ENCODE results near the gene CBX1.

The CBX1 gene

GRCh38 chr17:48101012-48101720 lies at the start of gene CBX1:
CBX1 (minus strand) TSS chr17:48101478; CDS start chr17:48077004, 24,474 bp downstream.
- no peaks in the 10 kb centered on the region for H3K27me3 ChIP-seq (ENCODE audit: insufficient read depth, low read length, poor library complexity, severe bottlenecking)
- H3K4me2 ChIP-seq (ENCODE audit: low read depth, low read length, poor library complexity, severe bottlenecking): peak within 1 kb of the TSS; percentile 100
- no peaks in the 10 kb centered on the region for H3K9me2 ChIP-seq (replicated peaks; ENCODE audit: low read depth, low read length)
- peaks cover 42% of the 10 kb centered on the region for H4K20me1 ChIP-seq (ENCODE audit: insufficient read depth, low read length, poor library complexity, severe bottlenecking)
- peak within 1 kb of the TSS; percentile 83 for H3K4me3 ChIP-seq (ENCODE audit: low read length, poor library complexity, severe bottlenecking)
- H3K9me3 ChIP-seq (ENCODE audit: insufficient read depth, low read depth, low read length): no peaks in the 10 kb centered on the region
- peak within 1 kb of the TSS; percentile 88 for H2AFZ ChIP-seq (ENCODE audit: low read length)
- peaks cover 50% of the 10 kb centered on the region for H3K79me2 ChIP-seq (ENCODE audit: insufficient read depth, low read length)
- H3K4me1 ChIP-seq (ENCODE audit: insufficient read depth, low read length, poor library complexity, severe bottlenecking): peaks cover 32% of the 10 kb centered on the region
- peak within 1 kb of the TSS; percentile 78 for H3K9ac ChIP-seq (ENCODE audit: low read depth, low read length, poor library complexity, severe bottlenecking)
- TF ChIP-seq EZH2phosphoT487 (IDR thresholded peaks at IDR 0.05; ENCODE audit: borderline replicate concordance): no peak
- TF ChIP-seq, protein P1, sequence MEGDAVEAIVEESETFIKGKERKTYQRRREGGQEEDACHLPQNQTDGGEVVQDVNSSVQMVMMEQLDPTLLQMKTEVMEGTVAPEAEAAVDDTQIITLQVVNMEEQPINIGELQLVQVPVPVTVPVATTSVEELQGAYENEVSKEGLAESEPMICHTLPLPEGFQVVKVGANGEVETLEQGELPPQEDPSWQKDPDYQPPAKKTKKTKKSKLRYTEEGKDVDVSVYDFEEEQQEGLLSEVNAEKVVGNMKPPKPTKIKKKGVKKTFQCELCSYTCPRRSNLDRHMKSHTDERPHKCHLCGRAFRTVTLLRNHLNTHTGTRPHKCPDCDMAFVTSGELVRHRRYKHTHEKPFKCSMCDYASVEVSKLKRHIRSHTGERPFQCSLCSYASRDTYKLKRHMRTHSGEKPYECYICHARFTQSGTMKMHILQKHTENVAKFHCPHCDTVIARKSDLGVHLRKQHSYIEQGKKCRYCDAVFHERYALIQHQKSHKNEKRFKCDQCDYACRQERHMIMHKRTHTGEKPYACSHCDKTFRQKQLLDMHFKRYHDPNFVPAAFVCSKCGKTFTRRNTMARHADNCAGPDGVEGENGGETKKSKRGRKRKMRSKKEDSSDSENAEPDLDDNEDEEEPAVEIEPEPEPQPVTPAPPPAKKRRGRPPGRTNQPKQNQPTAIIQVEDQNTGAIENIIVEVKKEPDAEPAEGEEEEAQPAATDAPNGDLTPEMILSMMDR (conservative IDR thresholded peaks at IDR 0.05; ENCODE audit: low read length): no peak
- peaks cover 9% of the 10 kb centered on the region; the same call in 1 of the 2 replicates for H3F3A ChIP-seq (ENCODE audit: low read depth)
- H3K36me3 ChIP-seq (ENCODE audit: insufficient read depth, low read length): 0 out of 2 replicates have a peak, but pooled peaks cover 2% of the 10 kb centered on the region

GRCh38 chr17:48150597-48151001 lies 49.3 kb upstream of the CBX1 start:
- H3K9me2 ChIP-seq (replicated peaks; ENCODE audit: low read depth, low read length): no peaks in the 10 kb centered on the region
- no peaks in the 10 kb centered on the region for H3K79me2 ChIP-seq (ENCODE audit: insufficient read depth, low read length)
- no peak overlapping the region for H3K9ac ChIP-seq (ENCODE audit: low read depth, low read length, poor library complexity, severe bottlenecking)
- no peak overlapping the region for H2AFZ ChIP-seq (ENCODE audit: low read length)
- no peaks in the 10 kb centered on the region for H3K36me3 ChIP-seq (ENCODE audit: insufficient read depth, low read length)
- no peaks in the 10 kb centered on the region for H4K20me1 ChIP-seq (ENCODE audit: insufficient read depth, low read length, poor library complexity, severe bottlenecking)
- no peaks in the 10 kb centered on the region for H3K27me3 ChIP-seq (ENCODE audit: insufficient read depth, low read length, poor library complexity, severe bottlenecking)
- H3K4me2 ChIP-seq (ENCODE audit: low read depth, low read length, poor library complexity, severe bottlenecking): no peak overlapping the region
- no peaks in the 10 kb centered on the region for H3K9me3 ChIP-seq (ENCODE audit: insufficient read depth, low read depth, low read length)
- TF ChIP-seq, protein P1 (conservative IDR thresholded peaks at IDR 0.05; ENCODE audit: low read length): no peak
- H3K4me1 ChIP-seq (ENCODE audit: insufficient read depth, low read length, poor library complexity, severe bottlenecking): peaks cover 27% of the 10 kb centered on the region
- no peak overlapping the region for H3K4me3 ChIP-seq (ENCODE audit: low read length, poor library complexity, severe bottlenecking)
- H3F3A ChIP-seq (ENCODE audit: low read depth): no peaks in the 10 kb centered on the region

DNA sequence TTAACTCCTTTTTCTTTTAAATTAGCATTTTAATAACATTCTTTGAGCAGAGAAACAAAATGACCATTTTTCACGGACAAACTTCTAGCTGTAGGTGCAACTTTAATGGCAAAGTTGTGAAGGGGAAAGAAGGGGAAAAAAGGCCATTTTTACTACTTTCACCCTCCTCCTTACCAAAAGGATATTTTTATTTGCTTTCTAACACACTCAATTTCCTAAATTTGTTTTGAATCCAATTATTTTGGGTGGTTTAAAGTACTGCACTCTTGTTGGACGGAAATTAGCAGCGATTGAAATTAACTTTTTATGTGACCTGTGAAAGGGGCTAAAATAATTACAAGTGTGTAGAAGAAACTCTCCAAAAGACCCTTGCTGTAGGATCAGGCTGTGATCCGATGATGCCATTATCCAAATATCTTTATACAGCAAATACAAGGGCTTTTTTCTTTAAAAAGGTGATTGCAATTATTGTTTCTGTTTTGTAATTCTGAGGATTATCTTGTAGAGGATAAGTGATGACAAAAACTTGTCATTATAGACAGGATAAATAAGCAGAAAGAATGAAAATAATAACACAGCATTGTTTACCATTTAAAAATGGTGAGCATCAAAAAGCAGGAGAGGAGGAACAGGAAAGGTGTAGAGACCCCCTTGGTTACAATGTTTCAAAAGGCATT lies 48.6 kb upstream of the CBX1 start:
- no peaks in the 10 kb centered on the region for H3K27me3 ChIP-seq (ENCODE audit: insufficient read depth, low read length, poor library complexity, severe bottlenecking)
- no peak overlapping the region for H3K4me3 ChIP-seq (ENCODE audit: low read length, poor library complexity, severe bottlenecking)

More for the DNA sequence above, 48.6 kb upstream of the CBX1 start:
- Histone ChIP-seq H3K9me3 (ENCODE audit: insufficient read depth, low read depth, low read length) (no peaks in the 10 kb centered on the region), H3K4me1 (ENCODE audit: insufficient read depth, low read length, poor library complexity, severe bottlenecking) (peaks cover 27% of the 10 kb centered on the region), H3K36me3 (ENCODE audit: insufficient read depth, low read length) (no peaks in the 10 kb centered on the region), H3K9ac (ENCODE audit: low read depth, low read length, poor library complexity, severe bottlenecking) (no peak overlapping the region), H4K20me1 (ENCODE audit: insufficient read depth, low read length, poor library complexity, severe bottlenecking) (no peaks in the 10 kb centered on the region), H3K9me2 (replicated peaks; ENCODE audit: low read depth, low read length) (no peaks in the 10 kb centered on the region), H2AFZ (ENCODE audit: low read length) (no peak overlapping the region), H3K4me2 (ENCODE audit: low read depth, low read length, poor library complexity, severe bottlenecking) (no peak overlapping the region), H3K79me2 (ENCODE audit: insufficient read depth, low read length) (no peaks in the 10 kb centered on the region), H3F3A (ENCODE audit: low read depth) (no peaks in the 10 kb centered on the region)
- no peak for TF ChIP-seq EZH2phosphoT487 (IDR thresholded peaks at IDR 0.05; ENCODE audit: borderline replicate concordance)
